Activated naive CD8-positive, alpha-beta T cell treated with anti-CD3 and anti-CD28 coated beads, Interleukin-2, amount 10 ng/mL, durations not matched to agents 7 days and 5 days (primary cell): ENCODE data around the gene TBP. TPM values are rescaled to one million over a fixed set of nuclear protein-coding genes. Genes with fewer than 3 reads are reported as not detected.
"Not testable (repeated sequence)": the region's sequence is repeated elsewhere in the genome, so short reads cannot be mapped to it uniquely, and the experiment has no call there.

Source experiments
- ATAC-seq: fragments of 150-1000 bp; cut with Tn5 transposase; one replicate; pipeline ENCODE4 v1.10.0; 2021; ENCODE audit warnings: low read depth, moderate library complexity
- POLR2A ChIA-PET: fragments of 350-600 bp; sonication (Branson Sonifier 250); formaldehyde crosslinking; loops from one replicate; lab custom pipeline; 2021; ENCODE audit warnings: antibody characterized with exemption; lab: Charles Lee
- DNase-seq: peaks from one replicate; pipeline ENCODE4 v3.0.0; 2021
- H3K27ac Mint-ChIP-seq: one replicate; pipeline ENCODE4 v1.8.0; 2022; ENCODE audit warnings: mild to moderate bottlenecking, mixed read lengths
- H3K27me3 Mint-ChIP-seq: one replicate; pipeline ENCODE4 v1.8.0; 2022; ENCODE audit warnings: mild to moderate bottlenecking, moderate library complexity, mixed read lengths
- H3K36me3 Mint-ChIP-seq: one replicate; pipeline ENCODE4 v1.8.0; 2021; ENCODE audit warnings: mild to moderate bottlenecking, mixed read lengths
- H3K4me1 Mint-ChIP-seq: one replicate; pipeline ENCODE4 v1.8.0; 2021; ENCODE audit warnings: mixed read lengths
- H3K4me3 Mint-ChIP-seq: one replicate; pipeline ENCODE4 v1.8.0; 2022; ENCODE audit warnings: mild to moderate bottlenecking, moderate library complexity, mixed read lengths
- H3K9me3 Mint-ChIP-seq: one replicate; pipeline ENCODE4 v1.8.0; 2021; ENCODE audit warnings: mixed read lengths
- total RNA-seq, 2 experiments: library from RNA; stranded (reverse); gene quantifications; one replicate each; pipeline ENCODE4 v1.2.3, GENCODE V29; 2021

TBP gene
- total RNA-seq, 2 experiments from 2014 or later: 28.2 to 29.6 TPM

DNA sequence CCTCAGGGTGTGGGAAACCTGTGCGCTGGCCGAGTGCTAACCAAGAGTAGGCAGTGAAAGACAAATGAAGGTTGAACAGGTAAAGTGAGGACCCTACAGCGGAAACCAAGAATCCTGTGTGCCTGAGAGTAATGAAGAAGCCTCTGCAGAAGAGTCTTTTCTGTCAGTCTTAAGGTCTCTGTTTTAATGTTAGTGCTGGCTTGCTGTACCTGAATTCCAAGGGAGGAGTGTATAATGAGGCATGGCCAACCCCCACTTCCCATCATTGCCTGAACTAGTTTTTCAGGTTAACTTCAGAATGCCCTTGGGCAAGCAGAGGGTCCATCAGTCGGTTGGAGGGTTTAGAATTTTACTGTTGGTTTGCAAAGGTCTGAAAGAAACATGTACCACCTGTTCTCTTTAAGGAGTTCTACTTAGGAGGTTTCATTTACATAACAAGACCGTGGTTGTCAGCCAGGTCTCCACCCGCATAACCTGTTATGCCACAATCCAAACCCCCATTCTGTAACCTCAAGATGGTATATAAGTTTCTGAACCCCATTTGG lies 30.9 kb downstream of the TBP start:
- H3K27me3 Mint-ChIP-seq: no peaks in the 10 kb centered on the region
- DNase-seq (no peak), ATAC-seq (no peak)
- H3K36me3 Mint-ChIP-seq: peaks cover 19% of the 10 kb centered on the region
- peak overlapping the region; percentile 95 for H3K27ac Mint-ChIP-seq
- POLR2A ChIA-PET: interaction anchor here (0.9 to 1.7 kb wide), 6 partner anchors 10 to 883 kb away, joined by 3 to 35 read pairs (median 6); partner anchors contain the start of genes C6orf120, PSMB1, TBP and WDR27
- peak overlapping the region; percentile 99 for H3K4me3 Mint-ChIP-seq
- peaks cover 27% of the 10 kb centered on the region for H3K4me1 Mint-ChIP-seq
- H3K9me3 Mint-ChIP-seq: no peaks in the 10 kb centered on the region

- H3K9me3 Mint-ChIP-seq: peaks cover 21% of the 10 kb centered on the region
- POLR2A ChIA-PET: no interaction called here
- peaks cover 1% of the 10 kb centered on the region for H3K4me1 Mint-ChIP-seq
- H3K36me3 Mint-ChIP-seq: peaks cover 4% of the 10 kb centered on the region
- no peak for DNase-seq
- no peak overlapping the region for H3K27ac Mint-ChIP-seq
- no peak overlapping the region for H3K4me3 Mint-ChIP-seq
- peaks cover 17% of the 10 kb centered on the region for H3K27me3 Mint-ChIP-seq
- no peak for ATAC-seq
These were observed 36.6 kb downstream of the TBP start for GRCh38 chr6:170590725-170591124.

DNA sequence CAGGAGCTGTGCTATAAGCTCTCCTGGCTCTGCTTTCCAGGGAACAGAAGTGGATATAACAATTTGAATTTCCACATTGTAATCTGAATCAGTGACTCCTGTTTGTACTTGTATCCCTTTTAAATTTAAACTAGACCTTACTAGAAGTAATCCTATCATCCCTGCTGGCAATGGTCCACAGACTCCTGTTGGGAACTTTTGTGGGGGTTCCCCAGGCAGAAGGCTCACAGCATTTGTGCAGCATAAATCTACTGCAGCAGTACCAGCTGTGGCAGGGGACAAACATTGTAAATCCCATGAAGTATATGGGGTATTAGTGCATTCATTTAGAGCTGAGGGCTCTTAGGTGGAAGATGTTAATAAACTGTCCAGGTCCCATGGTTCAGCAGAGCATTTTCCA lies 42.3 kb downstream of the TBP start:
- DNase-seq: no peak
- ATAC-seq: no peak
- Mint-ChIP-seq H3K4me3 (no peak overlapping the region), H3K27ac (no peak overlapping the region), H3K36me3 (peaks cover 2% of the 10 kb centered on the region), H3K27me3 (peaks cover 28% of the 10 kb centered on the region), H3K4me1 (no peaks in the 10 kb centered on the region), H3K9me3 (peaks cover 19% of the 10 kb centered on the region)
- POLR2A ChIA-PET: no interaction called here

- peaks cover 16% of the 10 kb centered on the region for H3K9me3 Mint-ChIP-seq
- H3K27me3 Mint-ChIP-seq: peaks cover 25% of the 10 kb centered on the region
- ATAC-seq (no peak), DNase-seq (no peak)
- H3K36me3 Mint-ChIP-seq: peaks cover 2% of the 10 kb centered on the region
- POLR2A ChIA-PET: no interaction called here
- no peak overlapping the region for H3K27ac Mint-ChIP-seq
- H3K4me1 Mint-ChIP-seq: no peaks in the 10 kb centered on the region
- H3K4me3 Mint-ChIP-seq: no peak overlapping the region
These were observed 43.1 kb downstream of the TBP start for GRCh38 chr6:170597278-170597677.

DNA sequence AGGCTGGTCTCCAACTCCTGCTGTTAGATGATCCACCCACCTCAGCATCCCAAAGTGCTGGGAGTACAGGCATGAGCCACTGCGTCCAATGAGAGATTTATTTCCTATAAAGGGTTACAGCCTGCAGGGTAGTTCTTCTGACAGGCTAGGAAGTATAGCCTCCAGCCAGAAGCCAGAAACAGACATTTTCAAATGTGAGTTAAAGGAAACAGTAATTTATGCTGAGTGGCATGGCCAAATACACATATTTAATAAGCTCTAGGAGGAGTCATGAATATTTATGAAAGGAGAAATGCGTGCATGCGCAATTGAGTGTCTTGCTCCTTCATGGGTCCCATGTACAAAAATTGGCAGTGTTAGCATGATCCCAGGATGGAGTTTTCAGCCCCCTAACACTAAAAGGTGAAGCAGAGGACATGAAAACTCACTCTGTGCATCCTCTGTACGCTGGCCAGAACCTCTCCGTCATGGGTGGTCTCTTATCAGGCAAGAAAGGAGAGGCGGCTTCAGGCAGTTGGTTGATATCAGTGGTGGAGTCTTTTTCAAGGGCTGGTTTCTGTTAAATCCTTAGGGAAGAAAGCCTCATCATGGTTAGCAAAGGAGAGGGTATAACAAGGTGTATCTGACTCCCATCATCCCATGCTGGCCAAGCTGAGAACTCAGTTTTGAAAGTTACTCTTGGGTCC lies 51.5 kb downstream of the TBP start:
- H3K4me1 Mint-ChIP-seq: no peaks in the 10 kb centered on the region
- no peak for DNase-seq
- H3K9me3 Mint-ChIP-seq: no peaks in the 10 kb centered on the region
- H3K36me3 Mint-ChIP-seq: no peaks in the 10 kb centered on the region
- POLR2A ChIA-PET: no interaction called here
- H3K4me3 Mint-ChIP-seq: no peak overlapping the region
- no peak for ATAC-seq
- H3K27me3 Mint-ChIP-seq: peaks cover 75% of the 10 kb centered on the region
- no peak overlapping the region for H3K27ac Mint-ChIP-seq

GRCh38 chr6:170609225-170609624 lies 55.1 kb downstream of the TBP start:
- H3K4me3 Mint-ChIP-seq, H3K27ac Mint-ChIP-seq, DNase-seq, H3K4me1 Mint-ChIP-seq, H3K9me3 Mint-ChIP-seq, H3K36me3 Mint-ChIP-seq, POLR2A ChIA-PET, ATAC-seq: not testable (repeated sequence)
- H3K27me3 Mint-ChIP-seq: peaks cover 67% of the 10 kb centered on the region

- peak overlapping the region; percentile 68 for H3K4me3 Mint-ChIP-seq
- peak; percentile 93 for ATAC-seq
- peaks cover 41% of the 10 kb centered on the region for H3K27me3 Mint-ChIP-seq
- H3K4me1 Mint-ChIP-seq, H3K27ac Mint-ChIP-seq, POLR2A ChIA-PET, H3K9me3 Mint-ChIP-seq, DNase-seq, H3K36me3 Mint-ChIP-seq: not testable (repeated sequence)
These were observed 58.2 kb downstream of the TBP start for GRCh38 chr6:170612256-170612804.

DNA sequence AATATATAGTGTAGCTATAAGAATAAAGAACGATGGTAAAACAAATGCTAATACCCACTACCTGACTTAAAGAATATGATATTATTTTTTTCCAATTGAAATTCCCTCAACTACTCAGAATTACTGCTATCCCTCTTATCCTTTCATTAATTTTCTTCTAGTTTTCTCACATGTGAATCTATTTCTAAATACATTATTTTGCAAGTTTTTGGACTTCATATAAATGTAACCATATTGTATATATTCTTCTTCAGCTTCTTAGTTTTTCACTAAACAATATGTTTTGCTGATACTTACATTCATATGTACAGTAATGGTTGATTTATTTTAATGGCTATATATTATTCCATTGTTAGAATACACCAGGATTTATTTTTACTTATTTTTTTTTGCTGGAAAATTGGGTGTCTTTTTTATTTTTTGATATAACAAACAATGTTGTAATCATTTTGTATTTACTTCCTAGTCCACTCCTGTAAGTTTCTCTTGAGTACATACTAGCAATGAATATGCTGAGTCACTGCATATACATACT lies 61.9 kb downstream of the TBP start:
- DNase-seq, POLR2A ChIA-PET, H3K9me3 Mint-ChIP-seq: not testable (repeated sequence)

More for the DNA sequence above, 61.9 kb downstream of the TBP start:
- not testable (repeated sequence) for ATAC-seq, H3K27ac Mint-ChIP-seq, H3K4me3 Mint-ChIP-seq, H3K4me1 Mint-ChIP-seq, H3K36me3 Mint-ChIP-seq
- H3K27me3 Mint-ChIP-seq: peaks cover 11% of the 10 kb centered on the region

Other genes starting within 250 kb of the TBP start
- 10 to 100 TPM; 34.9 to 35.8 TPM for gene FAM120B, start 247.6 kb upstream of the TBP start, total RNA-seq
- gene PSMB1, start 1.1 kb upstream of the TBP start, total RNA-seq: 100 to 1,000 TPM; 135 to 137 TPM
- 10 to 100 TPM; 68.1 to 74.9 TPM for gene PDCD2, start 30.3 kb downstream of the TBP start, total RNA-seq